HL-60 (cell line): ENCODE results near the gene TLL2.

Source experiments
- DNase-seq, 2 experiments: peaks; one replicate each; pipeline ENCODE4 v3.0.0-alpha.2; 2010 to 2020; ENCODE audit warnings: low read depth in 1 of 2, low spot score in 1 of 2
- H3K27ac ChIP-seq: fragments of 250-450 bp; sonication (Bioruptor Pico); replicated peaks from 2 replicates; pipeline ENCODE4 v1.5.1; 2020; ENCODE audit warnings: mild to moderate bottlenecking, moderate library complexity
- H3K27me3 ChIP-seq: fragments of 250-450 bp; sonication (Bioruptor Pico); 2 replicates; pipeline ENCODE4 v1.5.1; 2021; ENCODE audit warnings: mild to moderate bottlenecking, moderate library complexity; ENCODE audit not compliant: insufficient read depth, poor library complexity, severe bottlenecking
- H3K4me3 ChIP-seq: replicated peaks from 2 replicates; pipeline ENCODE4 v1.5.1; 2011; ENCODE audit warnings: mild to moderate bottlenecking, control low read depth, low read length; ENCODE audit not compliant: insufficient read depth
- CTCF ChIP-seq: IDR thresholded peaks from one replicate; pipeline ENCODE4 v1.5.1; 2011; ENCODE audit warnings: low read length, control low read depth, inconsistent platforms; ENCODE audit not compliant: insufficient read depth
- GABPA ChIP-seq: IDR thresholded peaks from 2 replicates; pipeline ENCODE4 v1.6.1; 2012; ENCODE audit warnings: low read depth
- POLR2AphosphoS5 ChIP-seq: IDR thresholded peaks from 2 replicates; pipeline ENCODE4 v1.6.1; 2012; ENCODE audit warnings: low read depth
- REST ChIP-seq: IDR thresholded peaks from 2 replicates; pipeline ENCODE4 v1.6.1; 2012; ENCODE audit warnings: low read depth; ENCODE audit not compliant: insufficient replicate concordance
- SPI1 ChIP-seq: IDR thresholded peaks from 2 replicates; pipeline ENCODE4 v1.6.1; 2012; ENCODE audit warnings: low read depth, mild to moderate bottlenecking, borderline replicate concordance

Gene TLL2

DNA sequence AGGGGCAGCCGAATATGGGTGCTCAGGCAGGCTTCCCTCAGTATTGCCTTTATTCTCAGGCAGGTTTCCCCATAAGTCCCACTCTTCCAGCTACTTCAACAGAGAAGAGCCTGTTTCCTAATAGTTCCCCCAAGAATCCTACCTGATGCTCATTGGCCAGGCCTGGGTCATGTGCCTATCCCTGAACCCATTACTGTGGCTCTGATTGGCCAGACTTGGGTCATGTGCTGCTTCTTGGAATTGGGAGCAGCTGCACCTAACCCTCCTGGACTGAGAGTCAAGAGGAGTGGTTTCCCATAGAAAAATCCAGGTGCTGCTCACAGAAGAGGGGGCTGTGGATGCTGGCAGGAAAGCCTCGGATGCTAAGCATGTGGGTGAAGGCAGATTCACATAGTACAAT is 176.6 kb downstream of the TLL2 start:
- TF ChIP-seq GABPA (no peak), SPI1 (no peak), POLR2AphosphoS5 (no peak), CTCF (no peak), REST (no peak)
- no peak overlapping the region for H3K4me3 ChIP-seq
- no peak overlapping the region for H3K27ac ChIP-seq
- no peak for DNase-seq
- H3K27me3 ChIP-seq, result no peaks in the 10 kb centered on the region

DNA sequence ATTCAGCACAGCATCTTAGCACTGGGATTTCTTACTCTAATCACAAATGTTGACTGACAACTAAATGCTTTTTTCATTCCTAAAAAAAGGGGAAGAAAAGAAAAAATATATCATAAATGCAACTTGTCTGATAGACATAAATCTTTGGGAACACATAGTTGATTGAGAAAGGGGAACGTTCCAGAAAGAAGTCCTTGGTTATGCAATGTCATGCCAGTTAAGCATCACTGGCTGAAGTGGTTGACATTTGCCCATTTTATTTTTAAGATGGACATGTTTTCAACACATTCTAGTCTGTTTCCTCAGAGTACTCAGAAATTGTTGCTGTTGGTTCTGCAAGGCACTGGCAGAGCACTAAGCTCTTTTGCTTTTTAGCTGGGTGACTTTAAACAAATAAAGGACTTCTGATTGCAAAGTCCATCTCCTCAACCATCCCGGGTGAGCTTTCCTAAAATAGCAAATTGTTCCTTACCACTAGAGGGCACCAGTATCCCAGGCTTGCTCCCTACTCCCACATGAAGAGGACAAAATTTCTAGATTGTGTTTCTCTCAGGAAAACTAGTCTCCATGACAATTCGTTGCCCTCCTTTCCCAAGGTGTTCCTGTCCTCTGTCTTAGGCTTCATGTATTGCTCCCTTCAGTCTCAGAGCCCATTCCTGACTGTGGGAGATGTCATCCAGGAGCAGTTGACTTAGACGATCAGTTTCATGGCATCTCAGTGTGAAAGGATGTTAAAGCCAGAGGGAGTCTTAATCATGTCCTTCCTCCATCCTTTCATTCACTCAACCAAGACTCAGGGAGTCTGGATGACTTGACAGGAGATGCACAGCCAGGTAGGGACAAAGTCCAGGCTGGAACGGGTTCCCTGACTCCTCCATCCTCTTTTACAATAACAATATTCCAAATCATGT is 178.9 kb downstream of the TLL2 start:
- no peak overlapping the region for H3K4me3 ChIP-seq
- no peak for DNase-seq
- H3K27ac ChIP-seq, result no peak overlapping the region
- no peaks in the 10 kb centered on the region for H3K27me3 ChIP-seq
- TF ChIP-seq POLR2AphosphoS5, result no peak
- no peak for TF ChIP-seq GABPA
- TF ChIP-seq CTCF, result peak; percentile 57
- TF ChIP-seq SPI1, result no peak

GRCh38 chr10:96333101-96333500 is 180.6 kb downstream of the TLL2 start:
- H3K27ac ChIP-seq, result no peak overlapping the region
- no peaks in the 10 kb centered on the region for H3K27me3 ChIP-seq
- no peak for DNase-seq
- TF ChIP-seq SPI1, result 0 out of 2 replicates have a peak, but pooled peaks have one; percentile 1
- no peak for TF ChIP-seq CTCF
- no peak for TF ChIP-seq REST
- no peak overlapping the region for H3K4me3 ChIP-seq
